Panc1 (cell line): ENCODE results near the gene RAPGEF3. TPM values are rescaled to one million over a fixed set of nuclear protein-coding genes. Genes with fewer than 3 reads are reported as not detected.

Source experiments
- ATAC-seq: fragments of 200-7000 bp; cut with Tn5 transposase; 2 replicates; pipeline ENCODE4 v1.9.1; 2020; ENCODE audit warnings: mild to moderate bottlenecking, moderate library complexity
- BruUV-seq: library from RNA; stranded (reverse); fragments of 400-500 nt; replicated peaks from 2 replicates; lab custom pipeline; 2021; lab: Mats Ljungman, UMichigan
- CTCF ChIA-PET: fragments of 300-600 bp; sonication (Branson Sonifier 250); formaldehyde crosslinking; loops from one replicate; lab custom pipeline; 2022; ENCODE audit warnings: antibody characterized with exemption; lab: Charles Lee
- POLR2A ChIA-PET: fragments of 300-600 bp; sonication (Branson Sonifier 250); formaldehyde crosslinking; loops from one replicate; lab custom pipeline; 2022; ENCODE audit warnings: antibody characterized with exemption; lab: Charles Lee
- DNase-seq: peaks from one replicate; pipeline ENCODE4 v3.0.0-alpha.2; 2010; ENCODE audit warnings: low read depth, low spot score
- H3K27ac ChIP-seq: 2 replicates; pipeline ENCODE4 v1.5.1; 2011; ENCODE audit warnings: mild to moderate bottlenecking, low read length, inconsistent platforms
- H3K27me3 ChIP-seq: fragments of 200-500 bp; sonication (Bioruptor generic); 2 replicates; pipeline ENCODE4 v1.6.0; 2014; ENCODE audit warnings: low read length, inconsistent platforms; ENCODE audit not compliant: control insufficient read depth, insufficient read depth
- H3K36me3 ChIP-seq: fragments of 200-500 bp; sonication (Bioruptor generic); 2 replicates; pipeline ENCODE4 v1.5.1; 2014; ENCODE audit warnings: inconsistent platforms, mild to moderate bottlenecking, low read length, moderate library complexity; ENCODE audit not compliant: control insufficient read depth, insufficient read depth
- H3K4me1 ChIP-seq: 2 replicates; pipeline ENCODE4 v1.5.1; 2011; ENCODE audit warnings: inconsistent platforms, mild to moderate bottlenecking, low read length, moderate library complexity; ENCODE audit not compliant: control insufficient read depth, insufficient read depth
- H3K4me3 ChIP-seq, 2 experiments: 2 replicates each; pipeline ENCODE4 v1.5.1; 2011 to 2012; ENCODE audit warnings: low read depth in 2 of 2, low read length in 2 of 2, mild to moderate bottlenecking in 2 of 2, inconsistent platforms in 1 of 2, moderate library complexity in 1 of 2
- H3K9me3 ChIP-seq: fragments of 200-500 bp; sonication (Bioruptor generic); 2 replicates; pipeline ENCODE4 v1.5.1; 2014; ENCODE audit warnings: low read depth, mild to moderate bottlenecking, inconsistent platforms, low read length, moderate library complexity; ENCODE audit not compliant: control insufficient read depth, insufficient read depth
- CTCF ChIP-seq: fragments of 450-650 bp; IDR thresholded peaks from 2 replicates; pipeline ENCODE4 v1.5.1; 2017; ENCODE audit warnings: mild to moderate bottlenecking
- POLR2AphosphoS5 ChIP-seq: IDR thresholded peaks from 2 replicates; pipeline ENCODE4 v1.6.1; 2012; ENCODE audit warnings: mild to moderate bottlenecking, low read depth, low read length, moderate library complexity
- REST ChIP-seq, 2 experiments: IDR thresholded peaks; 2 replicates each; pipeline ENCODE4 v1.6.1; 2011 to 2012; ENCODE audit warnings: low read depth in 2 of 2, control low read depth in 1 of 2, low read length in 1 of 2, mild to moderate bottlenecking in 1 of 2, moderate library complexity in 1 of 2; ENCODE audit not compliant: insufficient read depth in 1 of 2
- SIN3A ChIP-seq: IDR thresholded peaks from 2 replicates; pipeline ENCODE4 v1.6.1; 2012; ENCODE audit warnings: low read depth, mild to moderate bottlenecking, low read length, moderate library complexity, borderline replicate concordance; ENCODE audit not compliant: insufficient read depth
- TCF7L2 ChIP-seq: IDR thresholded peaks from 2 replicates; pipeline ENCODE4 v1.6.1; 2011; ENCODE audit warnings: mild to moderate bottlenecking, low read depth, low read length, inconsistent platforms
- in situ Hi-C: cut with HindIII; loops from 2 replicates; pipeline ENCODE4 v1.10.0; 2016; ENCODE audit warnings: low sequenced_read_pairs, low pct_unique_long_range_greater_than_20kb
- intact Hi-C: fragments of 100-400 bp; cut with micrococcal nuclease; formaldehyde crosslinking; loops from one replicate; pipeline ENCODE4 v1.10.0; 2022; ENCODE audit not compliant: unreplicated experiment
- total RNA-seq: library from RNA; stranded (reverse); gene quantifications from one replicate; pipeline ENCODE4 v1.2.1, GENCODE V29; 2021; ENCODE audit not compliant: unreplicated experiment

RAPGEF3 gene
- total RNA-seq, 1 experiment from 2014 or later, result 5.8 TPM

- no peaks in the 10 kb centered on the region for H3K9me3 ChIP-seq
- no peak overlapping the region for H3K27ac ChIP-seq
- CTCF ChIA-PET, result interaction anchor here (0.9 kb wide), 1 partner anchor 122 kb away, joined by 4 read pairs; no protein-coding TSS in a partner anchor
- H3K36me3 ChIP-seq, result no peaks in the 10 kb centered on the region
- DNase-seq (no peak), ATAC-seq (no peak)
- POLR2A ChIA-PET, result no interaction called here
- TF ChIP-seq CTCF (no peak), SIN3A (no peak), POLR2AphosphoS5 (no peak), TCF7L2 (no peak), REST (IDR thresholded peaks at IDR 0.05; ENCODE audit: insufficient read depth in 1 of 2, low read depth in 2 of 2, low read length in 1 of 2) (no peak)
- peaks cover 3% of the 10 kb centered on the region; the same call in 1 of the 2 replicates for H3K4me1 ChIP-seq
- intact Hi-C loops (loop anchor here (10.0 kb wide), 1 partner anchor 118 kb away; no protein-coding TSS in a partner anchor), in situ Hi-C loops (no loop called here)
- no peak overlapping the region for H3K4me3 ChIP-seq
- H3K27me3 ChIP-seq, result no peaks in the 10 kb centered on the region
- no TSS peak for BruUV-seq
Measured at GRCh38 chr12:47717046-47717442, 41.6 kb downstream of the RAPGEF3 start.

GRCh38 chr12:47715877-47716548 is 42.7 kb downstream of the RAPGEF3 start:
- H3K27ac ChIP-seq, result no peak overlapping the region
- H3K4me3 ChIP-seq, result no peak overlapping the region
- in situ Hi-C loops (no loop called here), intact Hi-C loops (loop anchor here (2.0 to 10.0 kb wide), 2 partner anchors 63 to 119 kb away; no protein-coding TSS in a partner anchor)
- DNase-seq (no peak), ATAC-seq (no peak)
- ChIA-PET POLR2A (no interaction called here), CTCF (no interaction called here)
- no peaks in the 10 kb centered on the region for H3K36me3 ChIP-seq
- H3K9me3 ChIP-seq, result no peaks in the 10 kb centered on the region
- H3K4me1 ChIP-seq, result peaks cover 3% of the 10 kb centered on the region; the same call in 1 of the 2 replicates
- no peaks in the 10 kb centered on the region for H3K27me3 ChIP-seq
- TF ChIP-seq REST (IDR thresholded peaks at IDR 0.05; ENCODE audit: insufficient read depth in 1 of 2, low read depth in 2 of 2, low read length in 1 of 2), result no peak
- no peak for TF ChIP-seq TCF7L2
- TF ChIP-seq POLR2AphosphoS5, result no peak
- no peak for TF ChIP-seq SIN3A
- no peak for TF ChIP-seq CTCF
- BruUV-seq, result no TSS peak
